ENCODE results near the gene FUCA1.

DNA sequence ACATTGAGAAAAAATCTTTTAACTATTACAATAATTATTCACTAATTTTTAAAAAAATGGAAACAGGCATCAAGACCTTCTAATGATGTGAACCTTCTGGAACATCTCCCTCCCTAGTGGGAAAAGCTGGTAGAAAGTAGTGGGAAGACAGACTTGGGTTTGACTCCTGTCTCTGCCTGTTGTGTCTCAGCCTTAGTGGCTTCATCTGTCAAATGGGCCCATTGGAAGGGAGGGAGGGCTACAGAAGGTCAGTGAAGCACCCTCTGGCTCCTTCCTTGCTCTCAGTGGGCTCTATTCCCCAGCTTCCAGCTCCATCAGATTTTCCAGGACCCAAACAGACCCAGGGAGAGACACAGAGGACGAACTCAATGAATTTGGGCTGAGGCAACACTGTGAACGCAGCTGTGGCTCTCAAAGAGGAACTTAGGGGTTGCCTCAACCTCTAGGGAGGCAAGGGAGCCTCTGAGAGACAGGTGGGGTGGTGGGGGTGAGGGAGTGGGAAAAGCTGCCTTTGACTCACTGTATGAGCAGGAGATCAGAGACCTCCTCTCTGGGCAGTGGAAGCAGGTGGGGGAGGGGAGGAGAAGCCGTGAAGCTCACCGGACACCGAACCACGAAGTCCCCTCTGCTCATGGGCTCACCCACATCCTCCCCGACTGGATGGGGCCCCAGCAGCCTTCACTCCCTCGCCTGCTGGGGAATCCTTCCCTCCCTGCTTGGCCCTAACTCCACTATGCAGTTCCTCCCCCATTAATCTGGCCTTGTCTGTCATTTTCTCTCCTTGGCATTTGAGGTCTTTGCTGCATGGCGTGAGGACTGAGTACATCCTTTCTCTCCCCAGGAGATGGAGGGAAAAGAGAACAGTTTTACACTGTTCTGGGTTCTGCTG is 40.6 kb upstream of the FUCA1 start:
- TF ChIP-seq, protein P1, sequence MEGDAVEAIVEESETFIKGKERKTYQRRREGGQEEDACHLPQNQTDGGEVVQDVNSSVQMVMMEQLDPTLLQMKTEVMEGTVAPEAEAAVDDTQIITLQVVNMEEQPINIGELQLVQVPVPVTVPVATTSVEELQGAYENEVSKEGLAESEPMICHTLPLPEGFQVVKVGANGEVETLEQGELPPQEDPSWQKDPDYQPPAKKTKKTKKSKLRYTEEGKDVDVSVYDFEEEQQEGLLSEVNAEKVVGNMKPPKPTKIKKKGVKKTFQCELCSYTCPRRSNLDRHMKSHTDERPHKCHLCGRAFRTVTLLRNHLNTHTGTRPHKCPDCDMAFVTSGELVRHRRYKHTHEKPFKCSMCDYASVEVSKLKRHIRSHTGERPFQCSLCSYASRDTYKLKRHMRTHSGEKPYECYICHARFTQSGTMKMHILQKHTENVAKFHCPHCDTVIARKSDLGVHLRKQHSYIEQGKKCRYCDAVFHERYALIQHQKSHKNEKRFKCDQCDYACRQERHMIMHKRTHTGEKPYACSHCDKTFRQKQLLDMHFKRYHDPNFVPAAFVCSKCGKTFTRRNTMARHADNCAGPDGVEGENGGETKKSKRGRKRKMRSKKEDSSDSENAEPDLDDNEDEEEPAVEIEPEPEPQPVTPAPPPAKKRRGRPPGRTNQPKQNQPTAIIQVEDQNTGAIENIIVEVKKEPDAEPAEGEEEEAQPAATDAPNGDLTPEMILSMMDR (IDR thresholded peaks at IDR 0.05): no peak
- TF ChIP-seq POLR2A (IDR thresholded peaks at IDR 0.05): no peak
